Mucosa of stomach (tissue), 1 donor: ENCODE results near the gene PLS1.
"Not testable (repeated sequence)": the region's sequence is repeated elsewhere in the genome, so short reads cannot be mapped to it uniquely, and the experiment has no call there.

Source experiments
- H3K27me3 ChIP-seq: one replicate; pipeline ENCODE4 v1.7.0; 2013; ENCODE audit warnings: mild to moderate bottlenecking, low read length; ENCODE audit not compliant: control insufficient read depth, insufficient read depth
- H3K36me3 ChIP-seq: one replicate; pipeline ENCODE4 v1.7.0; 2013; ENCODE audit warnings: low read length; ENCODE audit not compliant: control insufficient read depth, insufficient read depth
- H3K4me1 ChIP-seq: one replicate; pipeline ENCODE4 v1.7.0; 2013; ENCODE audit warnings: mild to moderate bottlenecking, low read length; ENCODE audit not compliant: control insufficient read depth, insufficient read depth
- H3K4me3 ChIP-seq: one replicate; pipeline ENCODE4 v1.7.0; 2013; ENCODE audit warnings: low read length
- H3K9ac ChIP-seq: one replicate; pipeline ENCODE4 v1.7.0; 2013; ENCODE audit warnings: mild to moderate bottlenecking, low read length, moderate library complexity
- H3K9me3 ChIP-seq: one replicate; pipeline ENCODE4 v1.7.0; 2013; ENCODE audit warnings: mild to moderate bottlenecking, low read length, moderate library complexity; ENCODE audit not compliant: control insufficient read depth
- donor health status: Pancreatic carcinoma.

PLS1 gene

GRCh38 chr3:142664819-142665218 is 68.6 kb downstream of the PLS1 start:
- H3K4me1 ChIP-seq: peaks cover 28% of the 10 kb centered on the region
- no peaks in the 10 kb centered on the region for H3K9me3 ChIP-seq
- H3K9ac ChIP-seq: no peak overlapping the region
- no peaks in the 10 kb centered on the region for H3K27me3 ChIP-seq
- no peaks in the 10 kb centered on the region for H3K36me3 ChIP-seq
- no peak overlapping the region for H3K4me3 ChIP-seq

GRCh38 chr3:142670120-142670519 is 73.9 kb downstream of the PLS1 start:
- H3K9ac ChIP-seq: no peak overlapping the region
- H3K27me3 ChIP-seq: no peaks in the 10 kb centered on the region
- no peaks in the 10 kb centered on the region for H3K36me3 ChIP-seq
- H3K4me3 ChIP-seq: no peak overlapping the region
- H3K9me3 ChIP-seq: no peaks in the 10 kb centered on the region
- H3K4me1 ChIP-seq: peaks cover 16% of the 10 kb centered on the region

- Histone ChIP-seq H3K9me3 (no peaks in the 10 kb centered on the region), H3K36me3 (no peaks in the 10 kb centered on the region), H3K27me3 (no peaks in the 10 kb centered on the region)
These were observed 80.0 kb downstream of the PLS1 start for GRCh38 chr3:142676151-142676550.

GRCh38 chr3:142680710-142681109 is 84.5 kb downstream of the PLS1 start:
- Histone ChIP-seq H3K27me3 (no peaks in the 10 kb centered on the region), H3K4me1 (no peaks in the 10 kb centered on the region), H3K4me3 (no peak overlapping the region), H3K9me3 (no peaks in the 10 kb centered on the region), H3K36me3 (no peaks in the 10 kb centered on the region), H3K9ac (no peak overlapping the region)

More at GRCh38 chr3:142676151-142676550, 80.0 kb downstream of the PLS1 start:
- Histone ChIP-seq H3K4me1 (no peaks in the 10 kb centered on the region), H3K4me3 (no peak overlapping the region), H3K9ac (no peak overlapping the region)

GRCh38 chr3:142690613-142691012 is 94.4 kb downstream of the PLS1 start:
- H3K9me3 ChIP-seq: no peaks in the 10 kb centered on the region
- no peak overlapping the region for H3K4me3 ChIP-seq
- no peaks in the 10 kb centered on the region for H3K27me3 ChIP-seq
- H3K4me1 ChIP-seq: no peaks in the 10 kb centered on the region
- H3K36me3 ChIP-seq: no peaks in the 10 kb centered on the region
- no peak overlapping the region for H3K9ac ChIP-seq

GRCh38 chr3:142691527-142691926 is 95.3 kb downstream of the PLS1 start:
- Histone ChIP-seq H3K4me3 (no peak overlapping the region), H3K36me3 (no peaks in the 10 kb centered on the region), H3K4me1 (no peaks in the 10 kb centered on the region), H3K9me3 (no peaks in the 10 kb centered on the region), H3K27me3 (no peaks in the 10 kb centered on the region), H3K9ac (no peak overlapping the region)

GRCh38 chr3:142693136-142693853 is 97.1 kb downstream of the PLS1 start:
- H3K4me3 ChIP-seq: no peak overlapping the region
- H3K4me1 ChIP-seq: no peaks in the 10 kb centered on the region
- H3K9ac ChIP-seq: no peak overlapping the region
- no peaks in the 10 kb centered on the region for H3K27me3 ChIP-seq
- H3K36me3 ChIP-seq: no peaks in the 10 kb centered on the region
- H3K9me3 ChIP-seq: no peaks in the 10 kb centered on the region

GRCh38 chr3:142694225-142694624 is 98.0 kb downstream of the PLS1 start:
- Histone ChIP-seq H3K4me1 (no peaks in the 10 kb centered on the region), H3K9ac (no peak overlapping the region), H3K9me3 (no peaks in the 10 kb centered on the region), H3K36me3 (no peaks in the 10 kb centered on the region), H3K27me3 (no peaks in the 10 kb centered on the region), H3K4me3 (no peak overlapping the region)

- Histone ChIP-seq H3K4me1 (no peaks in the 10 kb centered on the region), H3K36me3 (no peaks in the 10 kb centered on the region), H3K9me3 (no peaks in the 10 kb centered on the region), H3K9ac (no peak overlapping the region), H3K27me3 (no peaks in the 10 kb centered on the region), H3K4me3 (no peak overlapping the region)
These were observed 109.0 kb downstream of the PLS1 start for GRCh38 chr3:142705198-142705597.

- Histone ChIP-seq H3K36me3 (no peaks in the 10 kb centered on the region), H3K9me3 (no peaks in the 10 kb centered on the region), H3K9ac (no peak overlapping the region), H3K4me3 (no peak overlapping the region), H3K27me3 (no peaks in the 10 kb centered on the region), H3K4me1 (no peaks in the 10 kb centered on the region)
These were observed 110.3 kb downstream of the PLS1 start for GRCh38 chr3:142706321-142707127.

- H3K36me3 ChIP-seq: no peaks in the 10 kb centered on the region
- no peaks in the 10 kb centered on the region for H3K4me1 ChIP-seq
- no peaks in the 10 kb centered on the region for H3K27me3 ChIP-seq
- no peak overlapping the region for H3K4me3 ChIP-seq
- no peaks in the 10 kb centered on the region for H3K9me3 ChIP-seq
- H3K9ac ChIP-seq: no peak overlapping the region
These were observed 113.0 kb downstream of the PLS1 start for GRCh38 chr3:142709207-142709606.

GRCh38 chr3:142714882-142715281 is 118.7 kb downstream of the PLS1 start:
- not testable (repeated sequence) for H3K36me3 ChIP-seq, H3K9me3 ChIP-seq, H3K27me3 ChIP-seq, H3K9ac ChIP-seq, H3K4me3 ChIP-seq, H3K4me1 ChIP-seq
